Pancreas (tissue), 10 donors: ENCODE results near the gene ADAMTS5. TPM values are rescaled to one million over a fixed set of nuclear protein-coding genes. Genes with fewer than 3 reads are reported as not detected.

Experiments
- ATAC-seq, 4 donors: fragments of 200-7000 bp; cut with Tn5 transposase; one replicate each; pipeline versions ENCODE4 v1.8.0 to v1.9.1; 2020; ENCODE audit warnings: mild to moderate bottlenecking in 4 of 4, moderate library complexity in 4 of 4
- DNase-seq, 6 donors: peaks; one replicate each; pipeline ENCODE4 v3.0.0-alpha.2; 2020
- FAIRE-seq: peaks from 2 replicates; lab custom pipeline; 2012; peaks lifted over from hg19 to GRCh38; lab: Jason Lieb, UNC
- H3K27ac ChIP-seq, 4 donors: fragments of 200-600 bp; sonication (generic); 1 replicate in 3 of 4; 2 replicates in 1 of 4; pipeline versions ENCODE4 v1.5.0 to v1.8.0; 2020
- H3K27me3 ChIP-seq, 4 donors: fragments of 200-600 bp; one replicate each; pipeline ENCODE4 v1.8.0; 2021
- H3K36me3 ChIP-seq, 3 donors: fragments of 200-600 bp; sonication (generic) in 1 of 3; one replicate each; pipeline versions ENCODE4 v1.5.0 to v1.8.0; 2020 to 2021
- H3K4me1 ChIP-seq, 3 donors: fragments of 200-600 bp; one replicate each; pipeline ENCODE4 v1.8.0; 2021
- H3K4me3 ChIP-seq, 4 donors: fragments of 200-600 bp; sonication (generic) in 2 of 4; one replicate each; pipeline versions ENCODE4 v1.5.0 to v1.8.0; 2020 to 2021
- H3K9me3 ChIP-seq, 4 donors: fragments of 200-600 bp; one replicate each; pipeline ENCODE4 v1.8.0; 2021
- WGBS, 2 donors: extraction: QIAGEN DNeasy Blood & Tissue Kit; methylation state at CpG; one replicate each; pipeline ENCODE4 v1.1.7; 2013; 5-methylcytosine and 5-hydroxymethylcytosine counted together
- intact Hi-C, 3 donors: fragments of 100-400 bp; cut with DNase I; formaldehyde crosslinking; loops; one replicate each; pipeline versions ENCODE4 v1.11.1 to v1.14.2; 2022
- polyA plus RNA-seq, 2 donors: library from polyadenylated mRNA; stranded (reverse); fragments of 200-250 nt; gene quantifications; one replicate each; pipeline ENCODE4 v1.2.3, GENCODE V29; 2013
- total RNA-seq, 6 donors: library from RNA; stranded (reverse); fragmentation: NEBNext Ultra II Directional in 4 of 6; extraction: Animal tissue kit (Norgen Biotek cat#: 25700) in 4 of 6; gene quantifications; one replicate each; pipeline versions ENCODE4 v1.2.1 to v1.2.4, GENCODE V29; 2021 to 2023
- TF ChIP-seq, protein P1 (sequence below), 4 donors: fragments of 200-600 bp; sonication (generic) in 3 of 4; IDR thresholded peaks; one replicate each; pipeline versions ENCODE4 v1.5.0 to v1.8.0; 2021; ENCODE audit warnings: antibody characterized with exemption in 4 of 4
- donor health status: healthy with polysubstance abuse.
- donor health status: DM: no; HTN: no; CAD: no; lungs with moderate emphysema.
- donor health status: DM: no; HTN: no; CAD: no.
- donor health status: control.
- donor health status: control.
- donor health status: Bipolar disorder and iron deficiency.
- donor health status: DM: yes; HTN: yes; CAD: no.
- donor health status: DM: no; HTN: no; CAD: no.
- donor health status: DM: no; HTN: no; CAD: no.
- donor health status: DM: yes; HTN: yes; CAD: no.

Gene ADAMTS5
- total and polyA plus RNA-seq, 8 donors = 0.14 to 3.4 (median 0.55) TPM

DNA sequence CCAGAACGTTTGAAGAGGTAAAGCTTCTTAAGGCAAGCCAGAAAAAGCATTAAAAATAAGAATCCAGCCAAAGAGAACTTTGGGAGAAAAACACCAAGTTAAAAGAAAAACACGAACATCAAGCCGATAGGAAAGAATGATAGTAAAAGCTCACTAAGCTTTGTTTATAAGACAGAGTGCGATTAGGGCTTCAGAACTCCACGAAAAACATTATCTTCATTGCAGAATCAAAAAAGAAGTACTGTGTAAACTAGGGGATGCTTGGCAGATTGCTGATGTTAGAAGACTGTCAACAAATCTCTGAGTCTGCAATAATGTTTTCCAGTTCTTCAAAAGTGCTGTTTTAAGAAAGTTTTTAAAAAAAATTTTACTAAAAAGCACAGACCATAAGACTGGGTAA, 30.2 kb downstream of the ADAMTS5 start:
- ATAC-seq (no peak), FAIRE-seq (no peak), DNase-seq (no peak)
- WGBS, 2 donors = 39 to 40% methylated on average over 5 of the region's 5 CpGs
- Histone ChIP-seq H3K36me3 (no peaks in the 10 kb centered on the region), H3K4me3 (no peak overlapping the region), H3K27me3 (no peaks in the 10 kb centered on the region), H3K27ac (no peak overlapping the region), H3K9me3 (no peaks in the 10 kb centered on the region), H3K4me1 (peaks cover 0 to 10% (median 7%) of the 10 kb centered on the region in 3 donors)
- TF ChIP-seq, protein P1, sequence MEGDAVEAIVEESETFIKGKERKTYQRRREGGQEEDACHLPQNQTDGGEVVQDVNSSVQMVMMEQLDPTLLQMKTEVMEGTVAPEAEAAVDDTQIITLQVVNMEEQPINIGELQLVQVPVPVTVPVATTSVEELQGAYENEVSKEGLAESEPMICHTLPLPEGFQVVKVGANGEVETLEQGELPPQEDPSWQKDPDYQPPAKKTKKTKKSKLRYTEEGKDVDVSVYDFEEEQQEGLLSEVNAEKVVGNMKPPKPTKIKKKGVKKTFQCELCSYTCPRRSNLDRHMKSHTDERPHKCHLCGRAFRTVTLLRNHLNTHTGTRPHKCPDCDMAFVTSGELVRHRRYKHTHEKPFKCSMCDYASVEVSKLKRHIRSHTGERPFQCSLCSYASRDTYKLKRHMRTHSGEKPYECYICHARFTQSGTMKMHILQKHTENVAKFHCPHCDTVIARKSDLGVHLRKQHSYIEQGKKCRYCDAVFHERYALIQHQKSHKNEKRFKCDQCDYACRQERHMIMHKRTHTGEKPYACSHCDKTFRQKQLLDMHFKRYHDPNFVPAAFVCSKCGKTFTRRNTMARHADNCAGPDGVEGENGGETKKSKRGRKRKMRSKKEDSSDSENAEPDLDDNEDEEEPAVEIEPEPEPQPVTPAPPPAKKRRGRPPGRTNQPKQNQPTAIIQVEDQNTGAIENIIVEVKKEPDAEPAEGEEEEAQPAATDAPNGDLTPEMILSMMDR (IDR thresholded peaks at IDR 0.05) = no peak
- intact Hi-C loops = no loop called here

DNA sequence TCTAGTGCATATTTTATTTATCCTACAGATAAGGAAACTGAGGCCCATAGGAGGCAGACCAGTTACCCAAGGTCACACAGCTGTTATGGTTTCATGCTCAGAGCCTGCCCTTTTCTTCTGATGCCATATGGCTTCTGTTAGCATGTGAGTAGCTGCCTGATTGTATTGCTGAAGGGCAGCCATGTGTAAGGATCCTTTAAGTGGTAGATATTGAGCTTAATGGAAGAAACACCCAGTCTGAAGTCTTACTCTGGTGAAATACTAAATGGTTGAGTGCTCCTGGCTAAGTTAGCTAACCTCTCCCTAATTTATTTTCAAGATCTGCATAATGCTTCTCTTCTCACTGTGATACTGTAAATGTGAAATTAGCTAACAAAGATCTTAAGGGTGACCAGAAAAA, 30.9 kb downstream of the ADAMTS5 start:
- no peaks in the 10 kb centered on the region for H3K36me3 ChIP-seq
- no peak for FAIRE-seq
- no peak overlapping the region for H3K4me3 ChIP-seq
- no peak for DNase-seq
- peaks cover 0 to 10% (median 7%) of the 10 kb centered on the region in 3 donors for H3K4me1 ChIP-seq
- H3K9me3 ChIP-seq = no peaks in the 10 kb centered on the region
- intact Hi-C loops = no loop called here
- no peaks in the 10 kb centered on the region for H3K27me3 ChIP-seq
- ATAC-seq = peak in 2 of 4 donors; percentile 38 to 45
- no peak overlapping the region for H3K27ac ChIP-seq
- TF ChIP-seq, protein P1 (IDR thresholded peaks at IDR 0.05) = no peak

DNA sequence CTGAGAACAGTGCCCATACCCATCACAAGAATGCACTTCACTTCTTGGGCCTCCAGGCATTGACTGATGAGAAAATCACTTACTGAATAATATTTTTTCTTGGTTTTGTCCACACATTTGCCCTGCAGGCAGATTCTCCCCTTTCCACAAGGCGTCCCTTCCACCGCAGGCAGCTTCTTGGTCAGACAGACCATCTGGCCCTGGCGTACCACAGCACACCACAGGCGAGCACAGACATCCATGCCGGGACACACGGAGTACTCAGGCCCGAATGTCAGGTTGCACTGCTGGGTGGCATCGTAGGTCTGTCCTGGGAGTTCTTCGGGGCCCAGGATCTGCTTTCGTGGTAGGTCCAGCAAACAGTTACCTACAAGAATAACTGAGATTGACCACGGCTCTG, 32.5 kb downstream of the ADAMTS5 start:
- WGBS, 2 donors = 94 to 96% methylated on average over 11 of the region's 11 CpGs
- Histone ChIP-seq H3K27ac (no peak overlapping the region), H3K36me3 (no peaks in the 10 kb centered on the region), H3K27me3 (no peaks in the 10 kb centered on the region), H3K9me3 (no peaks in the 10 kb centered on the region), H3K4me3 (no peak overlapping the region), H3K4me1 (peaks cover 0 to 3% (median 0%) of the 10 kb centered on the region in 3 donors)
- ATAC-seq (no peak), DNase-seq (peak in 1 of 6 donors; percentile 44), FAIRE-seq (no peak)
- intact Hi-C loops = no loop called here
- TF ChIP-seq, protein P1 (IDR thresholded peaks at IDR 0.05) = no peak

DNA sequence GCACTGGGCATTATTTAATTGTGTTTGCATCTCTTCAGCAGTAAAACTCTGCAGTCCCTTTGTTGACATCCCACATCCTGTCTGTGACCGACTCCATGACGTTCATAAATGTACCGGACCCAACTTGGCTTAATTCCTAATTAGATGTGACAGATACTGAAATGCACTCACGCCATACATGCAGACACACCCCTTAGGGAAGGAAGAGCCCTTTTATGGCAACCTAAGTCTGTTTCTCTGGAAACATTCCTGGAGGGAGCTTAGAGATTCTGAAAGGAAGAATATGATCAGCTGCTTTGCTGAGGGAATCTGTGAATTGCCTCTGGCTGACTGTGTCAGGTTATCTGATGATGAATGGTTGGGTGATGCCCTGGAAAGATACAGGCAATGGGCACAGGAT, 33.4 kb downstream of the ADAMTS5 start:
- no peaks in the 10 kb centered on the region for H3K27me3 ChIP-seq
- FAIRE-seq = no peak
- intact Hi-C loops = no loop called here
- H3K4me3 ChIP-seq = no peak overlapping the region
- no peaks in the 10 kb centered on the region for H3K36me3 ChIP-seq
- WGBS, 2 donors = 74 to 86% methylated on average over 4 of the region's 4 CpGs
- H3K4me1 ChIP-seq = no peaks in the 10 kb centered on the region
- no peak overlapping the region for H3K27ac ChIP-seq
- DNase-seq = no peak
- TF ChIP-seq, protein P1 (IDR thresholded peaks at IDR 0.05) = no peak
- H3K9me3 ChIP-seq = no peaks in the 10 kb centered on the region
- ATAC-seq = no peak

DNA sequence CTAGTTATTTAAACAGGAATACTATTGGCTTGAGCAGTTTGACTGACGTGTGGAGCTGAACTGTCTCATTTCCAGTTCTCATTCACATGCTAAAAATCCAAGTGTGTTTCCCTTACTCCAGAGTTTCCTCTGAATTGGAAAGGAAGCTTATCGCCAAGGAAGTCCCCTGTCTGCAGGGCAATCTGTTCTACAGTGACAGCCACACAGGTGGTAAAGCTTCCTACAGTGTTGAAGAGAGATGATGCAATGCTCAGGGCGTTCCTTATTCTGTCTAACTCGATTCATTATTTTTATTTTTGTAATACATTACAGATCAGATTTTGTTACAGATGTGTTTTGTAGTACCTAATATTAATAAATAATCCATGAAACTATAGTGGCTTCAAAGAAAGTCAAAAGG, 41.3 kb downstream of the ADAMTS5 start:
- H3K4me3 ChIP-seq = no peak overlapping the region
- DNase-seq (no peak), FAIRE-seq (no peak), ATAC-seq (no peak)
- TF ChIP-seq, protein P1 (IDR thresholded peaks at IDR 0.05) = no peak
- 75 to 76% methylated on average over 4 of the region's 4 CpGs for WGBS, 2 donors
- H3K4me1 ChIP-seq = no peaks in the 10 kb centered on the region
- no peaks in the 10 kb centered on the region for H3K36me3 ChIP-seq
- intact Hi-C loops = no loop called here
- H3K27me3 ChIP-seq = no peaks in the 10 kb centered on the region
- H3K27ac ChIP-seq = no peak overlapping the region
- no peaks in the 10 kb centered on the region for H3K9me3 ChIP-seq
